SJSA1 (cell line): ENCODE results near the gene RTN4RL2. TPM values are rescaled to one million over a fixed set of nuclear protein-coding genes. Genes with fewer than 3 reads are reported as not detected.

Experiments
- DNase-seq, 2 experiments: peaks; one replicate each; pipeline ENCODE4 v3.0.0-alpha.2; 2015 to 2020; ENCODE audit warnings: low spot score in 2 of 2, low read depth in 1 of 2
- H3K27ac ChIP-seq: fragments of 250-450 bp; sonication (Bioruptor Pico); 2 replicates; pipeline ENCODE4 v1.5.1; 2020; ENCODE audit warnings: mild to moderate bottlenecking, moderate library complexity
- H3K27me3 ChIP-seq: fragments of 250-450 bp; sonication (Bioruptor Pico); replicated peaks from 2 replicates; pipeline ENCODE4 v1.5.1; 2020; ENCODE audit warnings: mild to moderate bottlenecking, moderate library complexity
- H3K36me3 ChIP-seq: fragments of 250-450 bp; sonication (Bioruptor Pico); 2 replicates; pipeline ENCODE4 v1.5.1; 2020; ENCODE audit warnings: mild to moderate bottlenecking
- H3K4me1 ChIP-seq: fragments of 250-450 bp; sonication (Bioruptor Pico); replicated peaks from 2 replicates; pipeline ENCODE4 v1.6.1; 2021; ENCODE audit warnings: mild to moderate bottlenecking
- H3K4me3 ChIP-seq: fragments of 250-450 bp; sonication (Bioruptor Pico); 2 replicates; pipeline ENCODE4 v1.5.1; 2020; ENCODE audit warnings: mild to moderate bottlenecking
- H3K9me3 ChIP-seq: fragments of 250-450 bp; sonication (Bioruptor Pico); replicated peaks from 2 replicates; pipeline ENCODE4 v1.5.1; 2020; ENCODE audit warnings: mild to moderate bottlenecking
- total RNA-seq: library from RNA; depleted of rRNA; stranded (reverse); fragments of >200 nt; shearing (Covaris generic); gene quantifications from 2 replicates; pipeline ENCODE4 v1.2.3, GENCODE V29; 2014

RTN4RL2 gene
- total RNA-seq, 1 experiment from 2014 or later = not detected

- DNase-seq = no peak
- peaks cover 10% of the 10 kb centered on the region for H3K4me1 ChIP-seq
- H3K27ac ChIP-seq = no peak overlapping the region
- H3K36me3 ChIP-seq = no peaks in the 10 kb centered on the region
- H3K9me3 ChIP-seq = no peaks in the 10 kb centered on the region
- H3K27me3 ChIP-seq = no peaks in the 10 kb centered on the region
- peak overlapping the region; percentile 6; the same call in 1 of the 2 replicates for H3K4me3 ChIP-seq
Observed at GRCh38 chr11:57499983-57500461, 39.7 kb downstream of the RTN4RL2 start.

- Histone ChIP-seq H3K9me3 (no peaks in the 10 kb centered on the region), H3K36me3 (no peaks in the 10 kb centered on the region), H3K4me1 (peaks cover 10% of the 10 kb centered on the region), H3K27ac (no peak overlapping the region), H3K27me3 (no peaks in the 10 kb centered on the region), H3K4me3 (no peak overlapping the region)
- no peak for DNase-seq
Observed at GRCh38 chr11:57500515-57500914, 40.2 kb downstream of the RTN4RL2 start.

DNA sequence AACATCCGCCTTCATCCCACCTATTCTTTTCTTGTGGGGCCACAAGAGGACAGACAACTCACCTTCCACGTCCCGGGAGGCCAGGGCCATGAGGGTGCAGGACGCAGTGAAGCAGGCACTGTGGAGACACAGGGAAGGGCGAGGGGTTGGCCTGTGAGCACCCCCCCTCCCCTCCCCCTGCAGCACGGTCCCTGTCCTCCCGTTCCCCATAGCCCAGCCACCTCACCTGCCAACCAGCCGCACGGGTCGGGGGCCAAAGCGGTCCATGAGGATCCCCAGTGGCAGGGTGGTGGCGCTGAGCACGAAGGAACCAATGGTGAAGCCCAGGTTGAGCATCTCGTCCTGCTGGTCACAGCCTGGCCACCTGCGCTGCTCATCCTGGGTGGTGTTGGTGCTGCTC lies 40.6 kb downstream of the RTN4RL2 start:
- H3K4me1 ChIP-seq = peaks cover 10% of the 10 kb centered on the region

GRCh38 chr11:57501953-57502352 lies 41.6 kb downstream of the RTN4RL2 start:
- H3K36me3 ChIP-seq = no peaks in the 10 kb centered on the region
- no peaks in the 10 kb centered on the region for H3K27me3 ChIP-seq
- no peak overlapping the region for H3K27ac ChIP-seq
- no peaks in the 10 kb centered on the region for H3K9me3 ChIP-seq
- DNase-seq = no peak
- H3K4me3 ChIP-seq = no peak overlapping the region
- H3K4me1 ChIP-seq = peaks cover 10% of the 10 kb centered on the region

More for the DNA sequence above, 40.6 kb downstream of the RTN4RL2 start:
- H3K4me3 ChIP-seq = no peak overlapping the region
- DNase-seq = no peak
- H3K36me3 ChIP-seq = no peaks in the 10 kb centered on the region
- no peaks in the 10 kb centered on the region for H3K9me3 ChIP-seq
- H3K27me3 ChIP-seq = no peaks in the 10 kb centered on the region
- no peak overlapping the region for H3K27ac ChIP-seq

- H3K4me3 ChIP-seq = no peak overlapping the region
- DNase-seq = no peak
Observed at GRCh38 chr11:57502376-57502775, 42.0 kb downstream of the RTN4RL2 start.

GRCh38 chr11:57502870-57503269 lies 42.5 kb downstream of the RTN4RL2 start:
- H3K27me3 ChIP-seq = no peaks in the 10 kb centered on the region
- H3K27ac ChIP-seq = no peak overlapping the region
- no peaks in the 10 kb centered on the region for H3K36me3 ChIP-seq
- peaks cover 10% of the 10 kb centered on the region for H3K4me1 ChIP-seq
- no peaks in the 10 kb centered on the region for H3K9me3 ChIP-seq
- no peak overlapping the region for H3K4me3 ChIP-seq
- DNase-seq = no peak

More at GRCh38 chr11:57502376-57502775, 42.0 kb downstream of the RTN4RL2 start:
- no peaks in the 10 kb centered on the region for H3K36me3 ChIP-seq
- no peak overlapping the region for H3K27ac ChIP-seq
- H3K27me3 ChIP-seq = no peaks in the 10 kb centered on the region
- no peaks in the 10 kb centered on the region for H3K9me3 ChIP-seq
- H3K4me1 ChIP-seq = peaks cover 10% of the 10 kb centered on the region

DNA sequence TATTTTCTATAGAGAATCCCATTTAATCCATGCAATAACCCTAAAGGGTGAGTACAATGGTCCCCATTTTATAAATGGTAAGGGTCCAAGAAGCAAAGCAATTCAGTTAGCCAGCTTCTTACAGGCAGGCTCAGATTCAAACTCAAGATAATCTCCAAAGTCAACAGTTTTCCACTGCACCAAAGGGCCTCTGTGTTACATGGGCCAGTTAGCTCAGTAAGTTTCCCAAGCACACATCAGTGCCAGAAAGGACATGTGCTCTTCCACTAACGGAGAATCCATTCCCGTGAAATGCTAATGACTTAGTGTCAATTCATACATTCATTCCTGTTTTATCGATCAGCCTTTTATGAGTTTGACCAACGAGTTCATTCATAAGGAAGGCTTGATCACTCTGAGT lies 44.2 kb downstream of the RTN4RL2 start:
- H3K36me3 ChIP-seq = no peaks in the 10 kb centered on the region
- peaks cover 7% of the 10 kb centered on the region for H3K4me1 ChIP-seq
- H3K27ac ChIP-seq = no peak overlapping the region
- no peaks in the 10 kb centered on the region for H3K9me3 ChIP-seq
- H3K4me3 ChIP-seq = no peak overlapping the region
- H3K27me3 ChIP-seq = no peaks in the 10 kb centered on the region
- no peak for DNase-seq

DNA sequence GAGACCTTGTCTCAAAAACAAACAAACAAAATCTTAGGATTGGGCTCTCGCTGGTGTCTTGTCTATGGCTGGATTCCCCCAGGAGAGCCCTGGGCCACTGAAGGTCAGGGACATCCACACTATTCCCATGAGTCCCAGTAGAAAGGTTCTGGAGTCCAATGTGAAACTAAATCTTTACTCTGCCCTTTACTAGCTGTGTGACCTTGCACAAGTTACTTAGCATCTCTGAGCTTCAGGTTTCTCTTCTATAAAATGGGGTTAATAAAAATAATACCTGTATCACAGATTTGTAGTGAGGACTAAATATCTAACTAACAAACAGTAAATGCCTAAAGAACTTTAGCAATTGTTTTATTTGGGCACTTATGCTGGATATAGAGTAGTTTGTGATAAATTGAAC lies 46.2 kb downstream of the RTN4RL2 start:
- Histone ChIP-seq H3K27me3 (no peaks in the 10 kb centered on the region), H3K36me3 (no peaks in the 10 kb centered on the region), H3K9me3 (no peaks in the 10 kb centered on the region), H3K4me3 (no peak overlapping the region), H3K27ac (no peak overlapping the region), H3K4me1 (no peaks in the 10 kb centered on the region)
- DNase-seq = no peak

DNA sequence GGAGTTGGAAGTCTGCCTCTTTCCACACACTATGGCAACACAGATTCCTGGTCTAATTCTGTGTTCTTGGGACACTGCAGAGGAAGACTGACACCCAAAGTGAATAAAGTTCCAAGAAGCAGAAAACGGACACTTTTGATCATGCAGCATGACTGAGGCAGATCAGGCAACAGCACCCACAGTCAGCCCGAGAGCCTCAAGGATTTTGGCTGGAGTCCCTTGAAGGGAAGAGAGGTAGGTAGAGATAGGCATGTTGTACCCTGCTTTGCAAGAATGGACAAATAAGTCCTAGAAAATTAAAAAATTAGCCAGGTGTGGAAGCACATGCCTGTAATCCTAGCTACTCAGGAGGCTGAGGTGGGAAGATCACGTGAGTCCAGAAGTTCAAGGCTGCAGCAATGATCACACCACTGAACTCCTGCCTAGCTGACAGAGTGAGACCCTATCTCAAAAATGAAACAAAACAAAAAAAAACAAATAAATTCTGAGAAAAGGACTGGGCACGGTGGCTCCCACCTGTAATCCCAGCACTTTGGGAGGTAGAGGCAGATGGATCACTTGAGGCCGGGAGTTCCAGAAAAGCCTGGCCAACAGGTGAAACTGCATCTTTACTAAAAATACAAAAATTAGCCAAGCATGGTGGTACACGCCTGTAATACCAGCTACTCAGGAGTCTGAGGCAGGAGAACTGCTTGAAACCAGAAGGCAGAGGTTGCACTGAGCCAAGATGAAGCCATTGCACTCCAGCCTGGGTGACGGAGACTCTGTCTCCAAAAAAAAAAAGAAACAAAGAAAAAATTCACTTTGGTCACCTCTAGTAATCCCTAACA lies 48.2 kb downstream of the RTN4RL2 start:
- Histone ChIP-seq H3K27me3 (no peaks in the 10 kb centered on the region), H3K4me3 (no peak overlapping the region), H3K36me3 (no peaks in the 10 kb centered on the region), H3K9me3 (no peaks in the 10 kb centered on the region), H3K4me1 (no peaks in the 10 kb centered on the region), H3K27ac (no peak overlapping the region)
- DNase-seq = no peak

- Histone ChIP-seq H3K27me3 (no peaks in the 10 kb centered on the region), H3K36me3 (0 out of 2 replicates have a peak, but pooled peaks cover 6% of the 10 kb centered on the region), H3K27ac (no peak overlapping the region), H3K4me3 (no peak overlapping the region), H3K9me3 (0 out of 2 replicates have a peak, but pooled peaks cover 2% of the 10 kb centered on the region), H3K4me1 (peaks cover 13% of the 10 kb centered on the region)
- DNase-seq = no peak
Observed at GRCh38 chr11:57511741-57512430, 51.6 kb downstream of the RTN4RL2 start.

DNA sequence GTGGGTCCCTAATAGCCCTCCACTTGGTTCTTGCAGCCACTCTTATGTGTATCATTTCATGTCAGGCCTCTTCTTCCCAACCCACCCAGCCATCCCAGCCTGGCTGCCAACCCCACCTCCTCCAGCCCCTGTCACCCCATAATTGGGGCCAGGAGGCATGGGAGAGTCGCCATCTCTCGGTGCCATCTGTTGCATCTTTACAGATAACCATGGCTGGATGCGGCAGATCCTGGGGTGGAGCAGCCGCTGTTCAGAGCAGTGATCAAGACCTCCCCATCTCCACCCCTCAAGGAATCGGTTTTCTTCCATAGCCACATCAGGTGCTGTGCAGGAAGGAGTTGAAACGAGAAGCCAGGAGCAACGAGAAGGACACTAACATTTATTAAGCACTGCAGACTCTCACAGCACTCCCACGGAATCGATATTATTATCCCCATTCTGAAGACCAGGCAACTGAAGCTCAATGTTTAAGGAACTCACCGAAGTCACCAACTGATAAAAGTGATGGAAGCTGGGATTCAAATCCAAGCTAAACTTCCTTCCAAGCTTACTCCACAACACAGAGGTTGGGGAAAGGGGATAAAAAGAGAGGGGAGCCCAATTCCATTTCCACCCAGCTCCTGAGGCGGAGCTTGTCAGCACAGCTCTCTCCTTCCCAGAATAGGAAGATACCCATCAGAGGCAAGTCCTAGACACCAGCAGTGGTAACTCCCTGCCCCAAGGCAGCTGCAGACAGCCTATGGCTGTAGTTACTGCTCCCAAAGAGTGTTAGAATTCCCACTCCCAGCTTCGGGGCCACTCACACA lies 52.5 kb downstream of the RTN4RL2 start:
- no peak overlapping the region for H3K27ac ChIP-seq
- H3K36me3 ChIP-seq = 0 out of 2 replicates have a peak, but pooled peaks cover 6% of the 10 kb centered on the region
- no peak overlapping the region for H3K4me3 ChIP-seq
- H3K9me3 ChIP-seq = 0 out of 2 replicates have a peak, but pooled peaks cover 2% of the 10 kb centered on the region
- DNase-seq = no peak
- no peaks in the 10 kb centered on the region for H3K27me3 ChIP-seq
- peaks cover 13% of the 10 kb centered on the region for H3K4me1 ChIP-seq

- no peak overlapping the region for H3K4me3 ChIP-seq
- peaks cover 13% of the 10 kb centered on the region for H3K4me1 ChIP-seq
- H3K9me3 ChIP-seq = 0 out of 2 replicates have a peak, but pooled peaks cover 2% of the 10 kb centered on the region
- H3K27ac ChIP-seq = no peak overlapping the region
- DNase-seq = no peak
- no peaks in the 10 kb centered on the region for H3K27me3 ChIP-seq
- H3K36me3 ChIP-seq = 0 out of 2 replicates have a peak, but pooled peaks cover 6% of the 10 kb centered on the region
Observed at GRCh38 chr11:57513452-57513795, 53.1 kb downstream of the RTN4RL2 start.

- no peaks in the 10 kb centered on the region for H3K27me3 ChIP-seq
- peak overlapping the region; percentile 71 for H3K4me3 ChIP-seq
- peaks cover 13% of the 10 kb centered on the region for H3K4me1 ChIP-seq
- 0 out of 2 replicates have a peak, but pooled peaks cover 6% of the 10 kb centered on the region for H3K36me3 ChIP-seq
- no peak overlapping the region for H3K27ac ChIP-seq
- peak in 1 of 2 experiments; percentile 4 for DNase-seq
- H3K9me3 ChIP-seq = 0 out of 2 replicates have a peak, but pooled peaks cover 2% of the 10 kb centered on the region
Observed at GRCh38 chr11:57513911-57514537, 53.7 kb downstream of the RTN4RL2 start.
